GM12872 (cell line): ENCODE results near the gene PDCD10.

Experiments
- TF ChIP-seq, protein P1 (sequence below): IDR thresholded peaks from 3 replicates; pipeline ENCODE4 v1.5.1; 2011; ENCODE audit warnings: low read depth, mild to moderate bottlenecking, low read length, moderate library complexity; ENCODE audit not compliant: insufficient read depth

PDCD10 gene

GRCh38 chr3:167742338-167742737 is 7.6 kb upstream of the PDCD10 start:
- TF ChIP-seq, protein P1, sequence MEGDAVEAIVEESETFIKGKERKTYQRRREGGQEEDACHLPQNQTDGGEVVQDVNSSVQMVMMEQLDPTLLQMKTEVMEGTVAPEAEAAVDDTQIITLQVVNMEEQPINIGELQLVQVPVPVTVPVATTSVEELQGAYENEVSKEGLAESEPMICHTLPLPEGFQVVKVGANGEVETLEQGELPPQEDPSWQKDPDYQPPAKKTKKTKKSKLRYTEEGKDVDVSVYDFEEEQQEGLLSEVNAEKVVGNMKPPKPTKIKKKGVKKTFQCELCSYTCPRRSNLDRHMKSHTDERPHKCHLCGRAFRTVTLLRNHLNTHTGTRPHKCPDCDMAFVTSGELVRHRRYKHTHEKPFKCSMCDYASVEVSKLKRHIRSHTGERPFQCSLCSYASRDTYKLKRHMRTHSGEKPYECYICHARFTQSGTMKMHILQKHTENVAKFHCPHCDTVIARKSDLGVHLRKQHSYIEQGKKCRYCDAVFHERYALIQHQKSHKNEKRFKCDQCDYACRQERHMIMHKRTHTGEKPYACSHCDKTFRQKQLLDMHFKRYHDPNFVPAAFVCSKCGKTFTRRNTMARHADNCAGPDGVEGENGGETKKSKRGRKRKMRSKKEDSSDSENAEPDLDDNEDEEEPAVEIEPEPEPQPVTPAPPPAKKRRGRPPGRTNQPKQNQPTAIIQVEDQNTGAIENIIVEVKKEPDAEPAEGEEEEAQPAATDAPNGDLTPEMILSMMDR, result no peak

DNA sequence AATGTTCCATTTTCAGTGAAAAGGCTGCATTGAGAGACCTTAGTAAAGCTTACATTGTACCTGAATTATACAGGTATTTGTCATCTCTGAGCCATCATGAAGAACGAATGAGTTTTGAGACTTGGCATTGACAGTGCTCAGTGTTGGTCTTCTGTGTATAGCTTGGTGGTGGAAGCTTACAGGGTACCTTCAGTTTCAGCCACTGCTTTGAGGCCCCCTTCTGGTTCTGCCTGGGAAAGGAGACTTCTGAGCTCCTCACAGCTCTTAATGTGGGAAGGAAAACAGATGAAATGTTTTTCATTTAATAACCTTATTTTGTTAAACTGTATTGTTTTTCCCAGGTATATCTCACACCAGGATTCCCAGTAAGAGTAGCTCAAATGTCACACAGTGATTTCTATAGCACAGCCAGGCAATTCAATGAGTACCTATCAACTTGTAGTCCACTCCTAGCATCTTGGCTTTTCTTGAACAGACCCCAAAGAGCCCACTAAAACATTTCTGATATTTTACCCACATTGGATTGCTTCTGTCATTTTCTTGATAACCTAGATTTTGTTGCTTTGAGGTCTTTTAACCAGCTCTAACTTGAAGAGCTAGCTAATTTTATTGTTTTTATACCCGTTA is 6.4 kb upstream of the PDCD10 start:
- TF ChIP-seq, protein P1, result peak; percentile 66

GRCh38 chr3:167739190-167739810 is 4.6 kb upstream of the PDCD10 start:
- TF ChIP-seq, protein P1, result no peak

DNA sequence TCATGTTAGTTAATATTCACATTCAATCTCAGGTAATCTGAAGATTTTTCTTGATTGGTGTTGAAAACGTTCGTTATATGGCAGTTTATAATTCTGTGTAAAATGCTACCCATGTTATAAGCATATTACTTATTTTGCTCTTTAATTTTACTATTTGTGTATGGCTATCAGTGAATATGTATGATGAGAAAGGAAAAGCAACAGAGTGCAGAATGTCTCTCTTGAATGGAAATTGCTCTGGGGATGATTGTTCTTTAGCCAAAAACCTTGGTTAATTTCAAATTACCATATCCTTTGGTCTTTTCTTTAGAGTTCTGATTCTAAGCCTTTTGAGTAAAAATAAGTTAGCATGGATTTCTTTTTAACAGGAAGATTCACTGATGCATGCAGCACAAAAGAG is 3.3 kb upstream of the PDCD10 start:
- TF ChIP-seq, protein P1, result no peak

DNA sequence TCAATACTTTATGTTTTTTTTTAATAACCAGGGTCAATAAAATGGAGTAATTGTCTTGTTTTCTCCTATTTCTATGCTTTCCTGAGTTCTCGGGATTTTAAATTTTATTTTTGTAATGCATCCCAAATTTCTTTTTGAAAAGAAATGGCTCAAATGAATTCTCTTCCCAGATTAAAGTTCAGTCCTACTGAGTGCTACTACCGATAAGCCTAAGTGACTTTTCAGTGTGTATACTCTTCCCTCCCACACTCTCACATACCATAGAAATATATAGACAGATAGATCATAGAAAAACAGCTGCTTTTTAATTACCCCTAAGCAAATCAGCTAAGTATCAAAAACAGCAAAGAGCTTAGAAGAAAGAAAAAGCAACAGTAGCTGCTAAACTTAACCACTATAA is 2.3 kb upstream of the PDCD10 start:
- TF ChIP-seq, protein P1, result no peak

- TF ChIP-seq, protein P1, result no peak
Measured at GRCh38 chr3:167736264-167736787, 1.6 kb upstream of the PDCD10 start.

DNA sequence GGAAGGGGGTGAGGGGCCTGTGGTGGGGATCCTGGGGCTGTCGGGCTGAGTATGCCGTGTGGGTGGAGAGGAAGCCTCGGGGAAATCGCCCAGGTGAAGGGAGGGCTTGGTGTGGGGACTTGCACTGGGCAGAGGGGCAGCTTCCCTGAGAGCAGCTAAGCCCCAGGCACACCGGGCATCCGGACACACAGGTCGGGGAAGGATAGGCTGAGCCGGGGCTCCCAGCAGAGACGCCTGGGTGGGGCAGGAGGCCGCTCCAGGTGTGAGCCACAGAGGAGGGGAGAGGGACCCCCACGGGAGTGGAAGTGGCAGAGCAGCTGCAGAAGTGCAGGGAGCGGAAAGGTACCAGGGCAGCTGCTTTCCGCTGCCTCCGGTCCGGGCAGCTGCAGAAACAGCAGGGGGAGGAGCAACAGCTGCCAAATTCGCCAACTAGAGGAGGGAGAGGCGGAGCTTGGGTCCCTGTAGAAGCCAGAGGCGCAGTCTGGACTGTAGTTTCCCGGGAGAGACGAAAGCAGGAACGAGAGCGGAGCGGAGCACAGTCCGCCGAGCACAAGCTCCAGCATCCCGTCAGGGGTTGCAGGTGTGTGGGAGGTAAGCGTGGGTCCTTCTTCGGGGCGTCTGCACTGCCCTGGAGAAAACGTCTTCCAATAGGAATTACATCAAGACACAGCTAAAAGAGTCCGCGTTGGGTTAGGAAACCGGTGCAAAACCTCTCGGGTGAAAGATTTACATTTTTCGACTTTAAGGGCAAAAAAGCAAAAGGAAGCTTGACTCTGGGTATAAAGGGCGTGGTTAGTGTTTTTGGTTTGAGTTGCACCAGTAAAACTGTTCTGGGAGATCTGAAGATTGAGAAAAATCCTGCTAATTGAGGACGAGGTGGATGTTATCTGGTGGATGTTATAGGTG is 794 bp upstream of the PDCD10 start, which contains the start of gene SERPINI1:
TSS of gene SERPINI1 (plus strand) at position 489 of the 906 bp plus-strand sequence. CDS start 53,408 bp downstream, outside the sequence.
- TF ChIP-seq, protein P1, result no peak
